OCI-LY7 (cell line): ENCODE data around the gene CTDSPL.

Experiments
- EZH2phosphoT487 ChIP-seq: fragments of 200-600 bp; sonication (generic); IDR thresholded peaks from 2 replicates; pipeline ENCODE4 v1.6.1; 2018; ENCODE audit warnings: low read depth, borderline replicate concordance, mild to moderate bottlenecking, mixed run types, antibody characterized with exemption, low read length, moderate library complexity, mixed read lengths
- TF ChIP-seq, protein P1 (sequence below): fragments of 200-600 bp; sonication (generic); conservative IDR thresholded peaks from 2 replicates; pipeline ENCODE4 v1.5.1; 2014; ENCODE audit warnings: mild to moderate bottlenecking, antibody characterized with exemption, low read length, moderate library complexity, mixed read lengths

DNA sequence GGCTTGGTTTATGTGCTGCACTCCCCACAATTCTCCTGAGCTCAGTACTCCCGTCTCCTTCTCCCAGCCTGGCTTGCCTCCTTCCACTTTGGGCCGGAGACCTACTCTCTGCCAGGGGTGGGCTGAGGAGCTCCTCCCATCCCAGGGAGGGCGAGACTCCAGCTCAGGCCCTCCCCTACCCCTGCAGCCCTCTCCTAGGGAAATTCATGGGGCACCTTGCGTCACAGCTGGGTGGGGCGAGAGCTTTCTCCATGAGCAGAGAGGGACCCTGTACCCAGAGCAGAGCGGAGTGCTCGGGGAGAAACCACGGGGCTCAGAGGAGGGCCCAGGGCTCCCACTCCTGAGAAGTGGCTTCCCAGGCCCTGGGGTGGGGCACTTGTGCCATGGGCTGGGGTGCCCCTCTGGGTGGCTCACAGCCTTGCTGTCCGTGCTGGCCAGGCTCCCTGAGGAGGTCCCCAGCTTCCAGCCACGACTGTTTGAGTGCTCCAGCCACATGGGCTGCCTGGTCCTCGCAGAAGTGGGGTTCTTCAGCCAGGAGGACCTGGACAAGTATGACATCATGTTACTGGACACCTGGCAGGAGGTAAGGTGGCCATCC lies 142.2 kb downstream of the CTDSPL start:
- TF ChIP-seq, protein P1, sequence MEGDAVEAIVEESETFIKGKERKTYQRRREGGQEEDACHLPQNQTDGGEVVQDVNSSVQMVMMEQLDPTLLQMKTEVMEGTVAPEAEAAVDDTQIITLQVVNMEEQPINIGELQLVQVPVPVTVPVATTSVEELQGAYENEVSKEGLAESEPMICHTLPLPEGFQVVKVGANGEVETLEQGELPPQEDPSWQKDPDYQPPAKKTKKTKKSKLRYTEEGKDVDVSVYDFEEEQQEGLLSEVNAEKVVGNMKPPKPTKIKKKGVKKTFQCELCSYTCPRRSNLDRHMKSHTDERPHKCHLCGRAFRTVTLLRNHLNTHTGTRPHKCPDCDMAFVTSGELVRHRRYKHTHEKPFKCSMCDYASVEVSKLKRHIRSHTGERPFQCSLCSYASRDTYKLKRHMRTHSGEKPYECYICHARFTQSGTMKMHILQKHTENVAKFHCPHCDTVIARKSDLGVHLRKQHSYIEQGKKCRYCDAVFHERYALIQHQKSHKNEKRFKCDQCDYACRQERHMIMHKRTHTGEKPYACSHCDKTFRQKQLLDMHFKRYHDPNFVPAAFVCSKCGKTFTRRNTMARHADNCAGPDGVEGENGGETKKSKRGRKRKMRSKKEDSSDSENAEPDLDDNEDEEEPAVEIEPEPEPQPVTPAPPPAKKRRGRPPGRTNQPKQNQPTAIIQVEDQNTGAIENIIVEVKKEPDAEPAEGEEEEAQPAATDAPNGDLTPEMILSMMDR = no peak
- no peak for TF ChIP-seq EZH2phosphoT487
